Adrenal gland (tissue), 12 donors: Measurements from ENCODE around the gene SRSF4. TPM values are rescaled to one million over a fixed set of nuclear protein-coding genes. Genes with fewer than 3 reads are reported as not detected.

Experiments used
- DNase-seq, 7 donors: peaks; one replicate each; pipeline ENCODE4 v3.0.0-alpha.2; 2019 to 2020
- H3K27ac ChIP-seq, 5 donors: fragments of 200-600 bp; sonication (generic) in 4 of 5; 1 replicate in 3 of 5; 2 replicates in 2 of 5; pipeline versions ENCODE4 v1.5.1 to v1.8.0; 2016 to 2020; ENCODE audit warnings: mild to moderate bottlenecking in 1 of 5
- H3K27me3 ChIP-seq: fragments of 200-600 bp; 2 replicates; pipeline ENCODE4 v1.8.0; 2021
- H3K36me3 ChIP-seq, 2 donors: fragments of 200-600 bp; replicated peaks in 1 of 2; 1 replicate in 1 of 2; 2 replicates in 1 of 2; pipeline versions ENCODE4 v1.5.1 to v1.8.0; 2018 to 2022
- H3K4me1 ChIP-seq, 2 donors: fragments of 200-600 bp; replicated peaks in 1 of 2; 1 replicate in 1 of 2; 2 replicates in 1 of 2; pipeline versions ENCODE4 v1.5.1 to v1.8.0; 2018 to 2021
- H3K4me3 ChIP-seq, 4 donors: fragments of 200-600 bp; sonication (generic) in 3 of 4; one replicate each; pipeline ENCODE4 v1.5.1; 2016 to 2018
- H3K9me3 ChIP-seq, 3 donors: fragments of 200-600 bp; sonication (generic) in 1 of 3; replicated peaks in 1 of 3; 1 replicate in 2 of 3; 2 replicates in 1 of 3; pipeline versions ENCODE4 v1.5.1 to v1.8.0; 2016 to 2021
- CTCF ChIP-seq, 6 experiments: fragments of 450-650 bp in 4 of 6; fragments of 200-600 bp in 2 of 6; sonication (generic) in 1 of 6; IDR thresholded peaks; 1 replicate in 5 of 6; 2 replicates in 1 of 6; pipeline versions ENCODE4 v1.5.1 to v1.8.0; 2016 to 2021; ENCODE audit warnings: antibody characterized with exemption in 6 of 6, mild to moderate bottlenecking in 2 of 6, moderate library complexity in 1 of 6
- POLR2A ChIP-seq, 2 donors: fragments of 450-650 bp; IDR thresholded peaks; one replicate each; pipeline ENCODE4 v1.6.1; 2017; ENCODE audit warnings: antibody characterized with exemption in 2 of 2, mild to moderate bottlenecking in 2 of 2, moderate library complexity in 1 of 2
- WGBS, 4 donors: extraction: QIAGEN DNeasy Blood & Tissue Kit in 2 of 4; methylation state at CpG; one replicate each; pipeline versions ENCODE4 v1.1.5 to v1.1.7; 2013 to 2017; 5-methylcytosine and 5-hydroxymethylcytosine counted together
- intact Hi-C, 2 donors: fragments of 100-400 bp; cut with DNase I; formaldehyde crosslinking; loops; one replicate each; pipeline versions ENCODE4 v1.14.1 to v1.15.0; 2022 to 2023
- polyA plus RNA-seq, 3 donors: library from polyadenylated mRNA; stranded (reverse); fragments of 200-250 nt in 2 of 3; fragments of 350-450 nt in 1 of 3; fragmentation: Illumina TruSeq in 1 of 3; extraction: RNeasy Lipid Tissue Mini Kit (QIAGEN cat#74804) in 1 of 3; gene quantifications; one replicate each; pipeline ENCODE4 v1.2.3, GENCODE V29; 2013 to 2014
- small RNA-seq, 2 donors: library from RNA; depleted of rRNA; stranded (forward); fragments of <200 nt; gene quantifications; one replicate each; pipeline ENCODE3, GENCODE V24; 2016
- total RNA-seq, 9 donors: library from RNA; depleted of rRNA in 4 of 9; stranded (reverse); fragments of >200 nt in 4 of 9; fragments of 120-200 nt in 1 of 9; fragmentation: NEBNext Ultra II Directional in 1 of 9; extraction: Animal tissue kit (Norgen Biotek cat#: 25700) in 1 of 9; gene quantifications; one replicate each; pipeline versions ENCODE4 v1.1.0 to v1.2.4, GENCODE V29; 2013 to 2023
- donor health status: healthy with polysubstance abuse.
- donor health status: Bipolar disorder and iron deficiency.
- donor health status: DM: yes; HTN: yes; CAD: no.
- donor health status: DM: no; HTN: no; CAD: no.
- donor health status: DM: no; HTN: no; CAD: no.
- donor health status: DM: yes; HTN: yes; CAD: no.

Gene SRSF4
- total and polyA plus RNA-seq, 12 donors: 35.1 to 120 (median 55.4) TPM

GRCh38 chr1:29105822-29106221, 75.9 kb downstream of the SRSF4 start:
- no peaks in the 10 kb centered on the region for H3K36me3 ChIP-seq
- intact Hi-C loops: no loop called here
- H3K4me3 ChIP-seq: no peak overlapping the region
- 76 to 87% (median 83%) methylated on average over 6 of the region's 6 CpGs for whole genome bisulfite sequencing, 4 donors
- no peak for DNase-seq
- no peak for TF ChIP-seq CTCF (IDR thresholded peaks at IDR 0.05)
- H3K27me3 ChIP-seq: no peaks in the 10 kb centered on the region
- H3K9me3 ChIP-seq: no peaks in the 10 kb centered on the region
- H3K27ac ChIP-seq: no peak overlapping the region
- H3K4me1 ChIP-seq: no peaks in the 10 kb centered on the region

GRCh38 chr1:29100487-29100886, 81.2 kb downstream of the SRSF4 start:
- intact Hi-C loops: no loop called here
- TF ChIP-seq CTCF (IDR thresholded peaks at IDR 0.05) (no peak), POLR2A (IDR thresholded peaks at IDR 0.05) (no peak)
- Histone ChIP-seq H3K4me1 (no peaks in the 10 kb centered on the region), H3K36me3 (no peaks in the 10 kb centered on the region), H3K27ac (no peak overlapping the region), H3K9me3 (no peaks in the 10 kb centered on the region), H3K4me3 (no peak overlapping the region), H3K27me3 (no peaks in the 10 kb centered on the region)
- 85 to 98% (median 94%) methylated on average over 1 of the region's 1 CpG for WGBS, 4 donors
- no peak for DNase-seq

GRCh38 chr1:29099286-29099685, 82.4 kb downstream of the SRSF4 start:
- intact Hi-C loops: no loop called here
- TF ChIP-seq POLR2A (IDR thresholded peaks at IDR 0.05): no peak
- Histone ChIP-seq H3K9me3 (no peaks in the 10 kb centered on the region), H3K36me3 (no peaks in the 10 kb centered on the region), H3K4me3 (no peak overlapping the region), H3K4me1 (no peaks in the 10 kb centered on the region), H3K27ac (no peak overlapping the region), H3K27me3 (no peaks in the 10 kb centered on the region)
- no peak for DNase-seq
- 64 to 97% (median 75%) methylated on average over 4 of the region's 4 CpGs for WGBS, 4 donors

Small RNA genes lying within 50 kb of the gene (small RNA-seq; reads per million reads assigned to genes)
- gene RF02271: 0 reads per million in 2 donors

Other genes with a start within 250 kb of the SRSF4 start
- 10 to 100 TPM in 2 of 9 donors, 1 to 10 TPM in 7; 1.8 to 13.3 (median 6.0) TPM for gene TMEM200B, start 58.0 kb downstream of the SRSF4 start, total RNA-seq
- gene TMEM200B, start 58.0 kb downstream of the SRSF4 start, polyA plus RNA-seq: 1 to 10 TPM; 1.8 to 3.3 (median 2.4) TPM
- 10 to 100 TPM; 26.1 to 53.1 (median 33.0) TPM for gene MECR, start 49.0 kb upstream of the SRSF4 start, total RNA-seq
- gene MECR, start 49.0 kb upstream of the SRSF4 start, polyA plus RNA-seq: 10 to 100 TPM; 27.4 to 49.0 (median 35.3) TPM
- gene PTPRU, start 54.6 kb upstream of the SRSF4 start, total RNA-seq: 10 to 100 TPM in 3 of 9 donors, 1 to 10 TPM in 6; 1.9 to 14.4 (median 7.0) TPM
- gene PTPRU, start 54.6 kb upstream of the SRSF4 start, polyA plus RNA-seq: 1 to 10 TPM; 1.4 to 9.3 (median 4.4) TPM